Omental fat pad (tissue), 4 donors: ENCODE data around the gene POLR3E. TPM values are rescaled to one million over a fixed set of nuclear protein-coding genes. Genes with fewer than 3 reads are reported as not detected.
A peak's percentile ranks its signal among the peaks of the same experiment; 100 is the strongest.

Experiments
- ATAC-seq: fragments of 150-250 bp; one replicate; pipeline ENCODE4 v1.9.1; 2016; ENCODE audit warnings: mild to moderate bottlenecking, moderate library complexity; ENCODE audit not compliant: low FRiP score
- DNase-seq: peaks from one replicate; pipeline ENCODE4 v3.0.0-alpha.2; 2019; ENCODE audit warnings: low spot score
- CTCF ChIP-seq, 3 donors: fragments of 450-650 bp; IDR thresholded peaks; one replicate each; pipeline ENCODE4 v1.5.1; 2016 to 2017; ENCODE audit warnings: antibody characterized with exemption in 3 of 3, mild to moderate bottlenecking in 3 of 3, moderate library complexity in 2 of 3
- total RNA-seq, 4 donors: library from RNA; depleted of rRNA; stranded (reverse); fragments of >200 nt; gene quantifications; one replicate each; pipeline ENCODE4 v1.1.0, GENCODE V29; 2016

Gene POLR3E
- total RNA-seq: 10 to 100 TPM; 46.3 to 73.4 (median 54.0) TPM

- ATAC-seq (peak; percentile 97), DNase-seq (peak; percentile 100)
- peak; percentile 25 to 87 (median 83) for TF ChIP-seq CTCF (IDR thresholded peaks at IDR 0.05)
Observed at GRCh38 chr16:22297114-22297870, at the start of gene POLR3E. TSS of gene POLR3E (plus strand) at chr16:22297409. CDS start at chr16:22302969, 5,560 bp downstream.

- no peak for ATAC-seq
- no peak for DNase-seq
- TF ChIP-seq CTCF (IDR thresholded peaks at IDR 0.05): no peak
Observed at GRCh38 chr16:22250522-22250921, 46.7 kb upstream of the POLR3E start.

- DNase-seq (no peak), ATAC-seq (no peak)
- TF ChIP-seq CTCF (IDR thresholded peaks at IDR 0.05): no peak
Observed at GRCh38 chr16:22252317-22252716, 44.9 kb upstream of the POLR3E start.

GRCh38 chr16:22253272-22253671 is 43.9 kb upstream of the POLR3E start:
- no peak for TF ChIP-seq CTCF (IDR thresholded peaks at IDR 0.05)
- ATAC-seq (no peak), DNase-seq (no peak)

- TF ChIP-seq CTCF (IDR thresholded peaks at IDR 0.05): no peak
- DNase-seq (no peak), ATAC-seq (no peak)
Observed at GRCh38 chr16:22255335-22255734, 41.9 kb upstream of the POLR3E start.

- no peak for TF ChIP-seq CTCF (IDR thresholded peaks at IDR 0.05)
- ATAC-seq: no peak
- DNase-seq: no peak
Observed at GRCh38 chr16:22257440-22257839, 39.8 kb upstream of the POLR3E start.

- no peak for ATAC-seq
- TF ChIP-seq CTCF (IDR thresholded peaks at IDR 0.05): no peak
- DNase-seq: no peak
Observed at GRCh38 chr16:22260490-22260889, 36.7 kb upstream of the POLR3E start.
